PC-9 (cell line): Measurements from ENCODE around the gene AGAP2. TPM values are rescaled to one million over a fixed set of nuclear protein-coding genes. Genes with fewer than 3 reads are reported as not detected.

Source experiments
- BruUV-seq: library from RNA; stranded (reverse); fragments of 400-500 nt; replicated peaks from 2 replicates; lab custom pipeline; 2021; lab: Mats Ljungman, UMichigan
- CTCF ChIA-PET: fragments of 300-600 bp; sonication (Branson Sonifier 250); formaldehyde crosslinking; loops from one replicate; lab custom pipeline; 2022; ENCODE audit warnings: antibody characterized with exemption; lab: Charles Lee
- POLR2A ChIA-PET: fragments of 300-600 bp; sonication (Branson Sonifier 250); formaldehyde crosslinking; loops from one replicate; lab custom pipeline; 2022; ENCODE audit warnings: antibody characterized with exemption; ENCODE audit not compliant: unreplicated experiment; lab: Charles Lee
- DNase-seq, 2 experiments: peaks; one replicate each; pipeline versions ENCODE4 v3.0.0 to v3.0.0-alpha.2; 2015 to 2022; ENCODE audit warnings: mixed read lengths in 1 of 2
- H2AFZ ChIP-seq: fragments of 200-600 bp; sonication (generic); 2 replicates; pipeline ENCODE4 v1.8.1; 2017; ENCODE audit warnings: antibody characterized with exemption
- H3F3A ChIP-seq: fragments of 200-600 bp; sonication (generic); 2 replicates; pipeline ENCODE4 v1.8.1; 2017; ENCODE audit warnings: antibody characterized with exemption, mild to moderate bottlenecking, low read depth; ENCODE audit not compliant: insufficient read depth
- H3K27ac ChIP-seq: fragments of 200-600 bp; sonication (generic); 2 replicates; pipeline ENCODE4 v1.6.1; 2016; ENCODE audit warnings: mixed run types
- H3K27me3 ChIP-seq: fragments of 200-600 bp; sonication (generic); 2 replicates; pipeline ENCODE4 v1.6.1; 2016; ENCODE audit warnings: low read depth, mixed run types; ENCODE audit not compliant: insufficient read depth
- H3K36me3 ChIP-seq: fragments of 200-600 bp; sonication (generic); 2 replicates; pipeline ENCODE4 v1.6.1; 2016; ENCODE audit warnings: low read depth, mixed run types
- H3K4me1 ChIP-seq: fragments of 200-600 bp; sonication (generic); replicated peaks from 2 replicates; pipeline ENCODE4 v1.6.1; 2016; ENCODE audit warnings: mixed run types; ENCODE audit not compliant: insufficient read depth
- H3K4me2 ChIP-seq: fragments of 200-600 bp; sonication (generic); 2 replicates; pipeline ENCODE4 v1.6.1; 2017; ENCODE audit warnings: mixed run types
- H3K4me3 ChIP-seq: fragments of 200-600 bp; sonication (generic); 2 replicates; pipeline ENCODE4 v1.6.1; 2016; ENCODE audit warnings: mixed run types
- H3K79me2 ChIP-seq: fragments of 200-600 bp; sonication (generic); 2 replicates; pipeline ENCODE4 v1.6.1; 2017; ENCODE audit warnings: low read depth, mixed run types
- H3K9me2 ChIP-seq: fragments of 200-600 bp; sonication (generic); 2 replicates; pipeline ENCODE4 v1.8.1; 2017; ENCODE audit warnings: mild to moderate bottlenecking; ENCODE audit not compliant: insufficient read depth
- H3K9me3 ChIP-seq: fragments of 200-600 bp; sonication (generic); 2 replicates; pipeline ENCODE4 v1.8.1; 2016; ENCODE audit warnings: low read depth; ENCODE audit not compliant: insufficient read depth
- H4K20me1 ChIP-seq: fragments of 200-600 bp; sonication (generic); 2 replicates; pipeline ENCODE4 v1.8.1; 2017; ENCODE audit not compliant: insufficient read depth
- CTCF ChIP-seq: fragments of 200-600 bp; sonication (generic); conservative IDR thresholded peaks from 2 replicates; pipeline ENCODE4 v1.6.1; 2017; ENCODE audit warnings: mixed run types, antibody characterized with exemption, mild to moderate bottlenecking, moderate library complexity
- EZH2 ChIP-seq: fragments of 200-600 bp; sonication (generic); IDR thresholded peaks from 2 replicates; pipeline ENCODE4 v1.8.0; 2017; ENCODE audit warnings: antibody characterized with exemption, low read depth
- intact Hi-C: fragments of 100-400 bp; cut with micrococcal nuclease; formaldehyde crosslinking; loops from one replicate; pipeline ENCODE4 v1.10.0; 2022; ENCODE audit not compliant: unreplicated experiment
- total RNA-seq: library from RNA; stranded (reverse); gene quantifications from 2 replicates; pipeline ENCODE4 v1.2.3, GENCODE V29; 2021

The AGAP2 gene
- total RNA-seq, 1 experiment from 2014 or later: 0.50 TPM

- no peak overlapping the region for H3K4me3 ChIP-seq
- BruUV-seq: no TSS peak
- no peaks in the 10 kb centered on the region for H3K9me3 ChIP-seq
- H3F3A ChIP-seq: peaks cover 7% of the 10 kb centered on the region; the same call in 1 of the 2 replicates
- H3K4me2 ChIP-seq: no peak overlapping the region
- no peaks in the 10 kb centered on the region; the same call in 1 of the 2 replicates for H4K20me1 ChIP-seq
- peaks cover 11% of the 10 kb centered on the region; the same call in 1 of the 2 replicates for H3K79me2 ChIP-seq
- ChIA-PET CTCF (no interaction called here), POLR2A (interaction anchor here (0.5 kb wide), 1 partner anchor 23 kb away, joined by 15 read pairs; the partner anchor contains the start of gene TSPAN31)
- H3K36me3 ChIP-seq: no peaks in the 10 kb centered on the region
- intact Hi-C loops: no loop called here
- peaks cover 33% of the 10 kb centered on the region for H3K27me3 ChIP-seq
- H3K4me1 ChIP-seq: no peaks in the 10 kb centered on the region; the same call in 1 of the 2 replicates
- no peak overlapping the region for H2AFZ ChIP-seq
- no peak overlapping the region for H3K27ac ChIP-seq
- H3K9me2 ChIP-seq: no peaks in the 10 kb centered on the region
- no peak for DNase-seq
- TF ChIP-seq CTCF (no peak), EZH2 (no peak)
These were observed 29.3 kb upstream of the AGAP2 start for GRCh38 chr12:57767876-57768275.

DNA sequence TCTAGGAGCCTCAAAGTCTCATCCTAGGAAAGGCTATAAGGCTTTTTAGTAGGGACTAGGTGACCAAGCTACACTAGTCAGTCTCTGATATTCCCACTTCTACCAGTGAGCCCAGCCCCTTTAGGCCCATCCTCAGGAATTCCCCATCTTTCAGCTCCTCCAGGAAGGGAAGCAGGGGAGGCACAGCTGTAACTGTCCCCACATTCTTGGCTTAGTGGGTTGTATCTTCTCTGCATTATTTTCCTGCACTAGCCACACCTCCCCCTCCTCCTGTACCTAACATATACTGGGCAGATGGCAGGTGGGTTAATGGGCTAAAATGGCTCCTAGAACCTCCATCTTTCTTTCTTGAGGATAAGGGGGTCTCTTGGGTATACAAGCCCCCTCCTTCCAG is 28.8 kb upstream of the AGAP2 start:
- DNase-seq: no peak
- BruUV-seq: no TSS peak
- no peak overlapping the region for H3K27ac ChIP-seq
- H3K79me2 ChIP-seq: peaks cover 11% of the 10 kb centered on the region; the same call in 1 of the 2 replicates
- no peak overlapping the region for H2AFZ ChIP-seq
- no peaks in the 10 kb centered on the region; the same call in 1 of the 2 replicates for H4K20me1 ChIP-seq
- H3F3A ChIP-seq: peaks cover 6% of the 10 kb centered on the region; the same call in 1 of the 2 replicates
- CTCF ChIA-PET: no interaction called here
- no peaks in the 10 kb centered on the region for H3K9me3 ChIP-seq
- intact Hi-C loops: no loop called here
- H3K4me3 ChIP-seq: no peak overlapping the region
- TF ChIP-seq CTCF (no peak), EZH2 (no peak)
- no peaks in the 10 kb centered on the region; the same call in 1 of the 2 replicates for H3K4me1 ChIP-seq
- peaks cover 33% of the 10 kb centered on the region for H3K27me3 ChIP-seq
- POLR2A ChIA-PET: interaction anchor here (0.5 kb wide), 1 partner anchor 23 kb away, joined by 15 read pairs; the partner anchor contains the start of gene TSPAN31
- no peak overlapping the region for H3K4me2 ChIP-seq
- H3K36me3 ChIP-seq: no peaks in the 10 kb centered on the region
- H3K9me2 ChIP-seq: no peaks in the 10 kb centered on the region

- intact Hi-C loops: no loop called here
- peaks cover 33% of the 10 kb centered on the region for H3K27me3 ChIP-seq
- BruUV-seq: no TSS peak
- peaks cover 4% of the 10 kb centered on the region; the same call in 1 of the 2 replicates for H3F3A ChIP-seq
- H3K27ac ChIP-seq: no peak within 1 kb of the TSS
- TF ChIP-seq CTCF: no peak
- TF ChIP-seq EZH2: no peak
- ChIA-PET CTCF (interaction anchor here (0.8 kb wide), 1 partner anchor 130 kb away, joined by 3 read pairs; no protein-coding TSS in a partner anchor), POLR2A (interaction anchor here (0.5 to 0.7 kb wide), 2 partner anchors 13 to 48 kb away, joined by 4 to 6 read pairs; no protein-coding TSS in a partner anchor)
- no peaks in the 10 kb centered on the region for H3K9me2 ChIP-seq
- no peaks in the 10 kb centered on the region for H3K9me3 ChIP-seq
- H3K79me2 ChIP-seq: peaks cover 11% of the 10 kb centered on the region; the same call in 1 of the 2 replicates
- H3K4me2 ChIP-seq: no peak within 1 kb of the TSS; the same call in 1 of the 2 replicates
- H3K4me3 ChIP-seq: no peak within 1 kb of the TSS
- H3K36me3 ChIP-seq: no peaks in the 10 kb centered on the region
- H2AFZ ChIP-seq: no peak within 1 kb of the TSS
- no peaks in the 10 kb centered on the region; the same call in 1 of the 2 replicates for H4K20me1 ChIP-seq
- no peaks in the 10 kb centered on the region; the same call in 1 of the 2 replicates for H3K4me1 ChIP-seq
- DNase-seq: no peak
These were observed 28.1 kb upstream of the AGAP2 start, which contains the start of gene CYP27B1 for GRCh38 chr12:57766464-57767304. Gene CYP27B1, minus strand, starts transcription at chr12:57767078. Its CDS starts 37 bp downstream, at chr12:57767041.
